Measurements from ENCODE around the gene TMEM33. TPM values are rescaled to one million over a fixed set of nuclear protein-coding genes. Genes with fewer than 3 reads are reported as not detected.

TMEM33 gene
- total RNA-seq, 4 donors from 2014 or later: 30.9 to 61.1 (median 47.8) TPM

DNA sequence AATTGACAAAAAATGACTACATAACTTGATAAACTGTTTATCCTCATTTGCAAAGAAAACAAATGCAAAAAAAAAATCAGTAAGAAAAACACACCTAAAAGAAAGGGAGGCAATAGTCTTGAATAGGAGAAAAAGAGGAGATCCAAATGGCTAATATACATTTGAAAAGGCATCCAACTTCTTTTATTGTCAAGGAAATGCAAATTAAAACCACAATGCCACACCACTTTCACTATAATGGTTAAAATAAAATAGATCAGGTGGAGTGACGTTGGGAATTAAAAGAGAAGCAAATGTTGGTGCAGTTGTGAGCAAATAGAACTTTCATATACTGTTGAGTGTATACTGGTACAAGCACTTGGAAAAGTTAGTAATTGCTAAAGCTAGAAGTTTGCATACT is 49.9 kb downstream of the TMEM33 start:
- Histone ChIP-seq H3K4me1 (peaks cover 0 to 7% of the 10 kb centered on the region in 2 donors), H3K9me3 (no peaks in the 10 kb centered on the region), H3K27ac (no peak overlapping the region), H3K27me3 (no peaks in the 10 kb centered on the region), H3K4me3 (no peak overlapping the region), H3K36me3 (no peaks in the 10 kb centered on the region)
- no peak for DNase-seq
- TF ChIP-seq POLR2A (IDR thresholded peaks at IDR 0.05): no peak
- TF ChIP-seq, protein P1, sequence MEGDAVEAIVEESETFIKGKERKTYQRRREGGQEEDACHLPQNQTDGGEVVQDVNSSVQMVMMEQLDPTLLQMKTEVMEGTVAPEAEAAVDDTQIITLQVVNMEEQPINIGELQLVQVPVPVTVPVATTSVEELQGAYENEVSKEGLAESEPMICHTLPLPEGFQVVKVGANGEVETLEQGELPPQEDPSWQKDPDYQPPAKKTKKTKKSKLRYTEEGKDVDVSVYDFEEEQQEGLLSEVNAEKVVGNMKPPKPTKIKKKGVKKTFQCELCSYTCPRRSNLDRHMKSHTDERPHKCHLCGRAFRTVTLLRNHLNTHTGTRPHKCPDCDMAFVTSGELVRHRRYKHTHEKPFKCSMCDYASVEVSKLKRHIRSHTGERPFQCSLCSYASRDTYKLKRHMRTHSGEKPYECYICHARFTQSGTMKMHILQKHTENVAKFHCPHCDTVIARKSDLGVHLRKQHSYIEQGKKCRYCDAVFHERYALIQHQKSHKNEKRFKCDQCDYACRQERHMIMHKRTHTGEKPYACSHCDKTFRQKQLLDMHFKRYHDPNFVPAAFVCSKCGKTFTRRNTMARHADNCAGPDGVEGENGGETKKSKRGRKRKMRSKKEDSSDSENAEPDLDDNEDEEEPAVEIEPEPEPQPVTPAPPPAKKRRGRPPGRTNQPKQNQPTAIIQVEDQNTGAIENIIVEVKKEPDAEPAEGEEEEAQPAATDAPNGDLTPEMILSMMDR (IDR thresholded peaks at IDR 0.05): no peak
- intact Hi-C loops (cut with DNase I; ENCODE audit: low total_unique reads): loop anchor here (10.0 kb wide), 1 partner anchor 50 kb away; the partner anchor contains the start of gene TMEM33

DNA sequence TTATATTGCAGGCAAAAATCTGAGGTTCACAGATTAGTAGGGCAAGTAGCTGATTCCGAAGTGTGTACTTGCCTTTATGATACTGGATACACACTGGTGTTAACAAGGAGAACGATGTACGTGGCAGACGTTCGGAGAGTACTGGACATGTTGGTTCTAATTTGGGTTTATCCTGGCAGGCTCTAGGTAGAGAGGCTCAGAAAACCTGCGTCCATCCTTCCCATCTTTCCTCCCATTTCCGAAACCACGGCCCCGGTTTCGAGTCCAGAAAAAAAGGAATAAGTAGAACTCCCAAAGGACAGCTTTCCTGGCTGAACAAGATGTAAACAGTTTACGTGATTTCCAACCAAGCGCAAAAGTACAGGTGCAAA is 54.8 kb downstream of the TMEM33 start:
- Histone ChIP-seq H3K27ac (peak overlapping the region; percentile 60 to 81), H3K4me1 (peaks cover 0 to 12% of the 10 kb centered on the region in 2 donors), H3K9me3 (no peaks in the 10 kb centered on the region), H3K36me3 (no peaks in the 10 kb centered on the region), H3K4me3 (peak overlapping the region; percentile 69 to 82), H3K27me3 (no peaks in the 10 kb centered on the region)
- DNase-seq: no peak
- no peak for TF ChIP-seq POLR2A (IDR thresholded peaks at IDR 0.05)
- TF ChIP-seq, protein P1 (IDR thresholded peaks at IDR 0.05): no peak
- intact Hi-C loops (cut with DNase I; ENCODE audit: low total_unique reads): loop anchor here (10.0 kb wide), 1 partner anchor 55 kb away; the partner anchor contains the start of gene TMEM33

DNA sequence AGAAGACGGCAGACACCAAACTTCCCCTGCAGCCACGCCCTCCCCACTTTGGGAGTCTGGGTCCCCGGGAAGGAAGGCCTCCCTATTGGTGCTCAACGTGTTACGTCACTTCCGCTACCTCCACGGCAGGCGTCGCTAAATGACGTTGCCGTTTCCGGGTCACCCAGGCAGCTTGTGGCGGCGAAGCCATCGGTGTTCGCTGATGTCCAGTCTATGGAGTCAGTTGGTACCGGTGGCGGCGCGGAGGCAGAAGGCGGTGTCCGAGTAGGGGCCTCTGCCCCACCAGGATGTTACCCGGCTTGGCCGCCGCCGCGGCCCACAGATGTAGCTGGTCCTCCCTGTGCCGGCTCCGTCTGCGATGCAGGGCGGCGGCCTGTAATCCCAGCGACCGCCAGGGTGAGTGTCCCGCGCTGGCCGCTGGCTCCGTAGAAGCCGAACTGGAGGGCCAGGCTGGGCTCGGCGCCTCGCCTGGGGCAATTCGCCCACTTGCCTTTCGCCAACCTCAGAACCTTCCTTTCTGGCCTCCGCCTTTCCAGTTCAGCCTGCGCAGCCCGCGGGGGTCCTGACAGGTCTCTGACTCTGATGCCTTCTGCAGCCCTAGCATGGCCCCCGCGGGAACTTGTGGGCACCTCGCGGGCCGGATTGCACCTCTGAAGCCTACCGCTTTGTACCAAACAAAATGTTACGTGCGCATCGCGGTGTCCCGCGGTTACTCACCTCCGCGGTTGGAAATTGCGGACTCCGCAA is 55.3 kb downstream of the TMEM33 start, which contains the start of gene SLC30A9:
Gene SLC30A9, plus strand, starts transcription at position 166 of the 747 bp plus-strand sequence. Its CDS starts 122 bp downstream, at position 288.
- DNase-seq: peak; percentile 93 to 96
- intact Hi-C loops (cut with DNase I; ENCODE audit: low total_unique reads): no loop called here
- H3K9me3 ChIP-seq: no peaks in the 10 kb centered on the region

DNA sequence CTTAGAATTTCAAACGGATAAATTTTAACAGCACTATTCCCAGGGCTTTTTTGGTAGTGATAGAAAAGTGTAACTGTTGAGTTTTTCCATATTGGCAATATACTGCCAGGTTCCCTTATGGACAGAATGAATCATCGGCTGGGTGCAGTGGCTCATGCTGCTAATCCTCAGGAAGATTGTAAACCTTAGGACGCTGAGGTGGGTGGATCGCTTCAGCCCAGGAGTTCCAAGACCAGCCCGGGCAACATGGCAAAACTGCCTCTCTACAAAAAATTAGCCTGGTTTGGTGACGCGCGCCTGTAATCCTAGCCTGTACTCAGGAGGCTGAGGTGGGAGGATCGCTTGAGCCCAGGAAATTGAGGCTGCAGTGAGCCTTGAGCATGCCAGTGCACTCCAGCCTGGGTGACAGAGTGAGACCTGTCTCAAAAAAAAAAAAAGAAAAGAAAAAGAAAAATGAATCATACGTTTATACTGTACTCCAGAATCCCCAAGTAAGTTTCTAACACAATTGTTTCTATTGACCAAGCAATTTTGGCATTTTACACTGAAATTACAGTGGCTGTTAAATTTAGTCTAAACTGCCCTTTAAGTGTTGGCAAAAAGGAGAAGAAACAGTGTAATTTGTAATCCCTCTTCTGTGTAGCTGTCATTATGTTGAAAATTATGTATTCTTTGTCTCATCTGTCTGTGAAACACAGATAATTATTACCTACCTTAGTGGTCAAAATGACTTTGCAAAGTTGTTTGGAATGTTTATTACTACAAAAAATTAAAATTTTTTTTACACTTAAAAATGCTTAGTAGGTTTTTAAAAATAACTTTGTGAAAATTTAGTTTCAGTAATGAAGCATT is 56.9 kb downstream of the TMEM33 start:
- DNase-seq: no peak
- Histone ChIP-seq H3K4me3 (no peak overlapping the region), H3K27ac (no peak overlapping the region), H3K36me3 (no peaks in the 10 kb centered on the region), H3K4me1 (peaks cover 0 to 12% of the 10 kb centered on the region in 2 donors), H3K9me3 (no peaks in the 10 kb centered on the region), H3K27me3 (no peaks in the 10 kb centered on the region)
- intact Hi-C loops (cut with DNase I; ENCODE audit: low total_unique reads): no loop called here
- TF ChIP-seq, protein P1 (IDR thresholded peaks at IDR 0.05): no peak
- TF ChIP-seq POLR2A (IDR thresholded peaks at IDR 0.05): no peak

More for the DNA sequence above, 55.3 kb downstream of the TMEM33 start, which contains the start of gene SLC30A9:
- TF ChIP-seq, protein P1 (IDR thresholded peaks at IDR 0.05): peak in 3 of 4 experiments; percentile 21 to 45 (median 32)
- TF ChIP-seq POLR2A (IDR thresholded peaks at IDR 0.05): peak; percentile 86 to 90
- H3K27ac ChIP-seq: peak within 1 kb of the TSS; percentile 60 to 81
- no peaks in the 10 kb centered on the region for H3K27me3 ChIP-seq
- H3K36me3 ChIP-seq: no peaks in the 10 kb centered on the region
- peaks cover 0 to 12% of the 10 kb centered on the region in 2 donors for H3K4me1 ChIP-seq
- H3K4me3 ChIP-seq: peak within 1 kb of the TSS; percentile 69 to 82
